ENCODE results near the gene FRYL. TPM values are rescaled to one million over a fixed set of nuclear protein-coding genes. Genes with fewer than 3 reads are reported as not detected.

The FRYL gene
- polyA plus RNA-seq, 3 donors, result 9.8 to 15.9 (median 13.8) TPM

GRCh38 chr4:48602763-48603162 is 177.3 kb downstream of the FRYL start:
- WGBS, 3 donors, result 41 to 81% (median 79%) methylated on average over 4 of the region's 4 CpGs

GRCh38 chr4:48602222-48602621 is 177.9 kb downstream of the FRYL start:
- H3K27ac ChIP-seq (ENCODE audit: low read depth, low read length), result no peak overlapping the region
- WGBS, 3 donors, result 35 to 89% (median 84%) methylated on average over 3 of the region's 3 CpGs

More at GRCh38 chr4:48602763-48603162, 177.3 kb downstream of the FRYL start:
- H3K27ac ChIP-seq (ENCODE audit: low read depth, low read length), result no peak overlapping the region

GRCh38 chr4:48596336-48596735 is 183.7 kb downstream of the FRYL start:
- H3K27ac ChIP-seq (ENCODE audit: low read depth, low read length), result no peak overlapping the region
- 80 to 91% (median 86%) methylated on average over 4 of the region's 4 CpGs for WGBS, 3 donors

GRCh38 chr4:48594180-48594579 is 185.9 kb downstream of the FRYL start:
- WGBS, 3 donors, result 7 to 31% (median 15%) methylated on average over 1 of the region's 1 CpG
- H3K27ac ChIP-seq (ENCODE audit: low read depth, low read length), result no peak overlapping the region

- no peak overlapping the region for H3K27ac ChIP-seq (ENCODE audit: low read depth, low read length)
- whole genome bisulfite sequencing, 3 donors, result 68 to 89% (median 84%) methylated on average over 1 of the region's 1 CpG
Observed at GRCh38 chr4:48591372-48591771, 188.7 kb downstream of the FRYL start.

- H3K27ac ChIP-seq (ENCODE audit: low read depth, low read length), result no peak overlapping the region
Observed at GRCh38 chr4:48590884-48591283, 189.2 kb downstream of the FRYL start.

GRCh38 chr4:48589098-48589445 is 191.0 kb downstream of the FRYL start:
- WGBS, 3 donors, result 69 to 91% (median 70%) methylated on average over 1 of the region's 1 CpG

More at GRCh38 chr4:48590884-48591283, 189.2 kb downstream of the FRYL start:
- WGBS, 3 donors, result 79 to 90% (median 86%) methylated on average over 2 of the region's 2 CpGs

GRCh38 chr4:48588230-48589097 is 191.6 kb downstream of the FRYL start:
- WGBS, 3 donors, result 67 to 92% (median 72%) methylated on average over 3 of the region's 3 CpGs
- H3K27ac ChIP-seq (ENCODE audit: low read depth, low read length), result no peak overlapping the region

More at GRCh38 chr4:48589098-48589445, 191.0 kb downstream of the FRYL start:
- H3K27ac ChIP-seq (ENCODE audit: low read depth, low read length), result no peak overlapping the region

- no peak overlapping the region for H3K27ac ChIP-seq (ENCODE audit: low read depth, low read length)
- 85 to 93% (median 86%) methylated on average over 2 of the region's 2 CpGs for WGBS, 3 donors
Observed at GRCh38 chr4:48585401-48585800, 194.7 kb downstream of the FRYL start.

GRCh38 chr4:48578132-48578968 is 201.7 kb downstream of the FRYL start:
- H3K27ac ChIP-seq (ENCODE audit: low read depth, low read length), result no peak overlapping the region
- 4 to 11% (median 8%) methylated on average over 3 of the region's 3 CpGs for WGBS, 3 donors

GRCh38 chr4:48575964-48576363 is 204.1 kb downstream of the FRYL start:
- 90 to 92% (median 92%) methylated on average over 6 of the region's 6 CpGs for WGBS, 3 donors
- H3K27ac ChIP-seq (ENCODE audit: low read depth, low read length), result no peak overlapping the region

- H3K27ac ChIP-seq (ENCODE audit: low read depth, low read length), result no peak overlapping the region
- WGBS, 3 donors, result 53 to 94% (median 92%) methylated on average over 1 of the region's 1 CpG
Observed at GRCh38 chr4:48571471-48571870, 208.6 kb downstream of the FRYL start.

GRCh38 chr4:48570646-48571220 is 209.3 kb downstream of the FRYL start:
- H3K27ac ChIP-seq (ENCODE audit: low read depth, low read length), result no peak overlapping the region
- 95 to 97% (median 95%) methylated on average over 9 of the region's 9 CpGs for WGBS, 3 donors

GRCh38 chr4:48566034-48566384 is 214.1 kb downstream of the FRYL start:
- no peak overlapping the region for H3K27ac ChIP-seq (ENCODE audit: low read depth, low read length)
- WGBS, 3 donors, result 64 to 82% (median 68%) methylated on average over 3 of the region's 3 CpGs

GRCh38 chr4:48565362-48566033 is 214.6 kb downstream of the FRYL start:
- H3K27ac ChIP-seq (ENCODE audit: low read depth, low read length), result no peak overlapping the region
- 89 to 96% (median 95%) methylated on average over 5 of the region's 5 CpGs for whole genome bisulfite sequencing, 3 donors

- 96 to 97% (median 96%) methylated on average over 3 of the region's 3 CpGs for WGBS, 3 donors
- no peak overlapping the region for H3K27ac ChIP-seq (ENCODE audit: low read depth, low read length)
Observed at GRCh38 chr4:48564151-48564550, 215.9 kb downstream of the FRYL start.

GRCh38 chr4:48558819-48559218 is 221.3 kb downstream of the FRYL start:
- no peak overlapping the region for H3K27ac ChIP-seq (ENCODE audit: low read depth, low read length)
- 92 to 98% (median 96%) methylated on average over 3 of the region's 3 CpGs for WGBS, 3 donors

- 99 to 100% (median 100%) methylated on average over 1 of the region's 1 CpG for WGBS, 3 donors
- no peak overlapping the region for H3K27ac ChIP-seq (ENCODE audit: low read depth, low read length)
Observed at GRCh38 chr4:48558026-48558425, 222.1 kb downstream of the FRYL start.

All from adipose tissue (tissue), 3 donors.